Amniotic stem cell (primary cell): ENCODE data around the gene RHBDL2.
"Not testable (repeated sequence)": the region's sequence is repeated elsewhere in the genome, so short reads cannot be mapped to it uniquely, and the experiment has no call there.

Experiments used
- DNase-seq: peaks from one replicate; lab custom pipeline; 2025; lab: John Stamatoyannopoulos, UW

The RHBDL2 gene

GRCh38 chr1:38932571-38932970 is 9.1 kb downstream of the RHBDL2 start:
- DNase-seq = no peak

- no peak for DNase-seq
Observed at GRCh38 chr1:38929476-38929875, 12.2 kb downstream of the RHBDL2 start.

GRCh38 chr1:38929054-38929453 is 12.6 kb downstream of the RHBDL2 start:
- DNase-seq = no peak

GRCh38 chr1:38926091-38926490 is 15.5 kb downstream of the RHBDL2 start:
- DNase-seq = no peak

GRCh38 chr1:38925391-38925790 is 16.2 kb downstream of the RHBDL2 start:
- no peak for DNase-seq

GRCh38 chr1:38923607-38924006 is 18.0 kb downstream of the RHBDL2 start:
- DNase-seq = no peak

GRCh38 chr1:38919130-38919529 is 22.5 kb downstream of the RHBDL2 start:
- DNase-seq = no peak

- DNase-seq = no peak
Observed at GRCh38 chr1:38918568-38918967, 23.1 kb downstream of the RHBDL2 start.

GRCh38 chr1:38917772-38918171 is 23.9 kb downstream of the RHBDL2 start:
- DNase-seq = no peak

- no peak for DNase-seq
Observed at GRCh38 chr1:38917337-38917736, 24.3 kb downstream of the RHBDL2 start.

- no peak for DNase-seq
Observed at GRCh38 chr1:38915352-38915948, 26.2 kb downstream of the RHBDL2 start.

- DNase-seq = not testable (repeated sequence)
Observed at GRCh38 chr1:38914908-38915307, 26.7 kb downstream of the RHBDL2 start.

- DNase-seq = no peak
Observed at GRCh38 chr1:38908821-38909220, 32.8 kb downstream of the RHBDL2 start.

GRCh38 chr1:38905985-38906384 is 35.6 kb downstream of the RHBDL2 start:
- no peak for DNase-seq

- no peak for DNase-seq
Observed at GRCh38 chr1:38899560-38899959, 42.1 kb downstream of the RHBDL2 start.

- no peak for DNase-seq
Observed at GRCh38 chr1:38898653-38899230, 42.9 kb downstream of the RHBDL2 start.

GRCh38 chr1:38896169-38896568 is 45.5 kb downstream of the RHBDL2 start:
- DNase-seq = no peak

- no peak for DNase-seq
Observed at GRCh38 chr1:38892976-38893375, 48.7 kb downstream of the RHBDL2 start.

GRCh38 chr1:38891753-38892152 is 49.9 kb downstream of the RHBDL2 start:
- no peak for DNase-seq

GRCh38 chr1:38889589-38889988 is 52.0 kb downstream of the RHBDL2 start:
- no peak for DNase-seq

- DNase-seq = no peak
Observed at GRCh38 chr1:38888423-38889333, 53.0 kb downstream of the RHBDL2 start.

GRCh38 chr1:38885092-38885491 is 56.5 kb downstream of the RHBDL2 start:
- DNase-seq = no peak

GRCh38 chr1:38881487-38881886 is 60.1 kb downstream of the RHBDL2 start, which contains the start of gene GJA9:
Gene GJA9 (minus strand): TSS chr1:38881587. CDS start chr1:38876098, 5,489 bp downstream.
- no peak for DNase-seq
